HG03175 (cell line): Measurements from ENCODE around the gene ZC3H12D.
A peak's percentile ranks its signal among the peaks of the same experiment; 100 is the strongest.
"Not testable (repeated sequence)": the region's sequence is repeated elsewhere in the genome, so short reads cannot be mapped to it uniquely, and the experiment has no call there.

Source experiments
- ATAC-seq: cut with Tn5 transposase; IDR thresholded peaks from one replicate; pipeline ENCODE4 v1.9.1; 2021; ENCODE audit warnings: mild to moderate bottlenecking, moderate library complexity; ENCODE audit not compliant: unreplicated experiment

Gene ZC3H12D

GRCh38 chr6:149483849-149484655 lies 762 bp downstream of the ZC3H12D start:
- no peak for ATAC-seq

GRCh38 chr6:149483334-149483725 lies 1.5 kb downstream of the ZC3H12D start:
- no peak for ATAC-seq

- ATAC-seq = peak; percentile 9
Observed at GRCh38 chr6:149482545-149483333, 2.1 kb downstream of the ZC3H12D start.

- ATAC-seq = no peak
Observed at GRCh38 chr6:149480502-149481280, 4.1 kb downstream of the ZC3H12D start.

- ATAC-seq = no peak
Observed at GRCh38 chr6:149478631-149479314, 6.0 kb downstream of the ZC3H12D start.

GRCh38 chr6:149477544-149477943 lies 7.3 kb downstream of the ZC3H12D start:
- ATAC-seq = no peak

GRCh38 chr6:149476789-149477455 lies 7.9 kb downstream of the ZC3H12D start:
- no peak for ATAC-seq

- peak; percentile 30 for ATAC-seq
Observed at GRCh38 chr6:149474108-149474935, 10.5 kb downstream of the ZC3H12D start.

GRCh38 chr6:149473080-149474052 lies 11.4 kb downstream of the ZC3H12D start:
- no peak for ATAC-seq

- ATAC-seq = no peak
Observed at GRCh38 chr6:149472241-149472640, 12.6 kb downstream of the ZC3H12D start.

GRCh38 chr6:149471801-149472200 lies 13.0 kb downstream of the ZC3H12D start:
- no peak for ATAC-seq

GRCh38 chr6:149470948-149471347 lies 13.9 kb downstream of the ZC3H12D start:
- no peak for ATAC-seq

GRCh38 chr6:149468179-149468578 lies 16.6 kb downstream of the ZC3H12D start:
- peak; percentile 24 for ATAC-seq

GRCh38 chr6:149467265-149467664 lies 17.5 kb downstream of the ZC3H12D start:
- ATAC-seq = no peak

GRCh38 chr6:149464411-149464810 lies 20.4 kb downstream of the ZC3H12D start:
- no peak for ATAC-seq

GRCh38 chr6:149463781-149464180 lies 21.0 kb downstream of the ZC3H12D start:
- no peak for ATAC-seq

- ATAC-seq = not testable (repeated sequence)
Observed at GRCh38 chr6:149462712-149463111, 22.1 kb downstream of the ZC3H12D start.

- ATAC-seq = no peak
Observed at GRCh38 chr6:149461670-149462069, 23.1 kb downstream of the ZC3H12D start.
